ENCODE data around the gene KCNH2.

Gene KCNH2

DNA sequence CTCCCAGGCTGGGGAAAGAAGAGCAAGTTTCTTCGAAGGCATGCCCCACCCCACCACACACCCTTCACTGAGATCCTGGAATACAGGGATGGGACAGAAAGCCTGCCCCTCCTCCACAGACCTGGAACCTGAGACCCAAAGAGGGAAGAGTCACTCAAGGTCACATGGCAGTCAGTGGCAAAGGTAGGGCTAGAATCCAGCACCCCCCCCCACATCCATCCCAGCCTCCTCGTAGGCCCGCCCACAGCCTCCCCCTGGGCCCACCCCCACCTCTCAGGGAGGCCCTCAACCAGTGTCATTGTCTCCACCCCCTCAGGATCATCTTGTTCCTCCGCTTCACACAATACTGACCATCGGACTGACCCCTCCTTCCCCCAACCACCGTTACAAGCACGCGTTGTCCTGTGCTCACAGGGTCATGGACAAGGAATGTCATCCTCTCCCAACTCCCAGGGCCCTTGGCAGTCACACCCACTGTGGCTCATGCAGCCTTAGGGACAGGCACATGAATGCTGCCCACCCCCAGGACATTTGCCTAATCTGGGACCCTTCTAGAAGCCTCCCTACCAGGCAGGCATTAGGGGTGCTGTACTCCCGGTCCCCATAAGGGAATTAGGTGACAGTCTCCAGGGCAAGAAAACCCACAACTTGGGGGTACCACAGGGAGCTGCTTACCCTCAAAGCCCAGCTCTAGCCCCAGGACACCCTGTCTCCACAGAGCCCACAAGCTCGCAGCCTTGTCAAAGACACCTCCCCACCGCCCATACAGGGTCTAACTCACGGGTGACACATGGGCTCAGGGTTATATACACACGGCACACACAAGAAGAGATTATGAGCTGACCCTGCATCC, 1.4 kb downstream of the KCNH2 start:
- in situ Hi-C loops (cut with HindIII; ENCODE audit: low sequenced_read_pairs), result no loop called here

GRCh38 chr7:150975536-150976319, 2.4 kb downstream of the KCNH2 start:
- in situ Hi-C loops (cut with HindIII; ENCODE audit: low sequenced_read_pairs), result no loop called here

DNA sequence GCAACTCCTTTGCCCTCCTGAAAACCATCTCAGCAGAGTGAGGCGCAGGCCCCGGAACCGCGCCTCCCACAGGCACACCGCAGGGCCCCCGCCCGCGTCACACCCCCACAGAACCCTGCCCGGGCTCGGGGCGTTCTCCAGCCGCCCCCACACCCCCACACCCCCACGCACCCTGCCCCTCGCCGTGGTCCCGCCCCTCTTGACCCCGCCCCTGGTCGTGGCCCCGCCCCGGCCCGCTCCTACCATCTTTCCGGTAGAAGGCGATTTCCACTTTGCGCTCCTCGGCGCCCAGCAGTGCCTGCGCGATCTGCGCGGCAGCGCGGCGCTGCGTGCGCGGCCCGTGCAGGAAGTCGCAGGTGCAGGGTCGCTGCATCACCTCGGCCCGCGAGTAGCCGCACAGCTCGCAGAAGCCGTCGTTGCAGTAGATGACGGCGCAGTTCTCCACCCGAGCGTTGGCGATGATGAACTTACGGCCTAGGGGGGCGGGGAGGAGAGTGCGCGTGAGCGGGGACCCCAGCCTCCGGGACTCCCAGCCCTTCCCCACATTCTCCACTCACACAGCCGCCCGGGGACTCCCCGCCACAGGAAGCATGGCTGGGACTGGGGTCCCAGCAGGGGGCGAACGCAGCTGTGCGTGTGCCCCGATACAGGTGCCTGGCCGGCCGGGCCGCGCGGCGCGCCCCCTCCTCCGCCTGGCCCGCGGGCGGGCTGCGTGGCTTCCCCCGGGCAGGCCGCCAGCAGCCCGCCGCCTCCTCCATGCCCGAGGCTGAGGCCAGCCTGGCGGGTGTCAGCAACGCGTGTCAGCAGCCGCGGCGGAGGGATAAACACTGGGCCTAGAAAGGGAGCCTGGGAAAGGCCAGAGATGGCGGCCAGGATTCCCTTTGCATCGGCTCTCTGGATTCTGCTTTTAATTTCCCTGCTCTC, 3.4 kb downstream of the KCNH2 start:
- in situ Hi-C loops (cut with HindIII; ENCODE audit: low sequenced_read_pairs), result loop anchor here (5.0 kb wide), 1 partner anchor 47 kb away; no protein-coding TSS in a partner anchor

DNA sequence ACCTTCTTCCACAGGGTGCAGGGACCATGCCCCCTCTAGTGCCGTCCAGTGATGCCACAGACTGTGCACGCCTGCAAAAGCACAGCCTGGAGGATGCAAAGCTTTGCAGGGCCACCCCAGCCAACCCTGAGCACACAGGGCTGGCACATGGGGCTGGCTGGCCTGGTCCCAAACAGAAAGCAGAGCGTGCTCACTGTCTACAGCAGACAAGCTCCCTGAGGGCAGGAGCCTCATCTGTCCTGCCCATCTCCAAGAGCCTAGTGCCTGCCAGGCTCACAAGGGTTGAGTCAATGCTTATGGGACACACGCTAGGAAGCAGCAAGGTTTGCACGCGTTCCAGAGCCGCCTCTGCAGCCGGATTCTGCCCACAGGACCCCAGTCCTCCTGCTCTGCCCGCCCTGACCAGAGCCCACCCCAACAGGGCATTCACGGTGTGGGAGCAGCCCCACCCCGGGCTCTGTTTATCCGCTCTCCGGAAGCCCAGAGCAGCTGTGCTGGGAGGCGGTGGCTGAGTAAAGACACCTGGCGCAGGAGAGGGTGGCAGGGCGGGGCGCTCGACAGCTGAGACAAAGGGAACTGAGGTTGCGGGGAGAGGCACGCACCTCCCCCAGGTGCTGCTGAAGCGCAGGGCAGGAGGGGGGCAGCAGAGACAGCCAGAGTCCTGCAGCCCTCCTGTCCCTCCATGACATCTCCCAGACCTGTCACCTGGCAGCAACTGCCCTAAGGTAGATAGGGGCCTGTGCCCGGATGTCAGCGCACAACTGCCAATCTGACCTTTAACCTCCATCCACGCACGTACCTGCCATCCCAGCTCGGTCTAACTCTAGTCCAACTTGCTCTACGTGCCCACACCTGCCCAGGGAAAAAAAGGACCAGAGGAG, 4.3 kb downstream of the KCNH2 start:
- in situ Hi-C loops (cut with HindIII; ENCODE audit: low sequenced_read_pairs), result loop anchor here (5.0 kb wide), 1 partner anchor 47 kb away; no protein-coding TSS in a partner anchor

DNA sequence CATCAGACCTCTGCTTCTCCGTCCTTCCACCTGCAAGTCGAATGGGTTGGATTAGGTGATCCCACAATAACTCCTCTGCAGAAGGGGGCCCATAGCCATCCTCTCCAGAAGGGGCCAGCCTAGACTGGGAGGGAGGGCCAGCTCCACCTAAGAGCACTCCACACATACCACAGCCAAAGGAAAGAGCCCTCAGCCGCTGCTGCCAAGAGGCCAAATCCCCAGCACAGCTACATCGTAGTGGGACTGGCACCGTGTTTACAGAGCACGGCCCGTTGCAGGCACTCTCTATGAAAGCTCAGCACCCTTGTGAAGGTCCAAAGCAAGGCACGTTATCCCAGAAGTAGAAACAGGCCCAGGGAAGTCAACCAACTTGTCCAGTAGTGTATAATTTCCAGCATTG, 5.4 kb downstream of the KCNH2 start:
- in situ Hi-C loops (cut with HindIII; ENCODE audit: low sequenced_read_pairs), result loop anchor here (5.0 kb wide), 1 partner anchor 45 kb away; no protein-coding TSS in a partner anchor

GRCh38 chr7:150972023-150972468, 6.1 kb downstream of the KCNH2 start:
- in situ Hi-C loops (cut with HindIII; ENCODE audit: low sequenced_read_pairs), result loop anchor here (5.0 kb wide), 1 partner anchor 45 kb away; no protein-coding TSS in a partner anchor

GRCh38 chr7:150971242-150972022, 6.7 kb downstream of the KCNH2 start:
- in situ Hi-C loops (cut with HindIII; ENCODE audit: low sequenced_read_pairs), result loop anchor here (5.0 kb wide), 1 partner anchor 44 kb away; no protein-coding TSS in a partner anchor

DNA sequence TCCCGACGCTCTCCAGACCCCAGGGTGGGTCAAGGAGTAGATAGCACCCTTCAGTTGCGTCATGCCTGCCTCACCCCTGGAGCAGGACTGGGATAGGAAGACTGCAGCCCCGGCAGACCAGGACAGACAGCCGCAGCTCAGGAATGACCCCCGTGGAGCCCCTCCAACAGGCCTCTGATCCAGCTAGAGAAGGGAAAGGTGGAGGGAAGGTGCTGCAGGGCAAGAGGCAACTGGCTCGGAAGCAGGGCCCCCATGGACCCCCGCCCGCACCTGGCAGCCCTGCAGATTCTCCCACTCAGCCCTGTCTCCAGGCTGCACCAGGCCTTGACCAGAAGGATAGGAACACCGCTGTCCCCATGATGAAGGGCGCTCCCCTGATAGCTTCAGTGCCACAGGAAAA, 7.7 kb downstream of the KCNH2 start:
- in situ Hi-C loops (cut with HindIII; ENCODE audit: low sequenced_read_pairs), result loop anchor here (5.0 kb wide), 1 partner anchor 43 kb away; no protein-coding TSS in a partner anchor

DNA sequence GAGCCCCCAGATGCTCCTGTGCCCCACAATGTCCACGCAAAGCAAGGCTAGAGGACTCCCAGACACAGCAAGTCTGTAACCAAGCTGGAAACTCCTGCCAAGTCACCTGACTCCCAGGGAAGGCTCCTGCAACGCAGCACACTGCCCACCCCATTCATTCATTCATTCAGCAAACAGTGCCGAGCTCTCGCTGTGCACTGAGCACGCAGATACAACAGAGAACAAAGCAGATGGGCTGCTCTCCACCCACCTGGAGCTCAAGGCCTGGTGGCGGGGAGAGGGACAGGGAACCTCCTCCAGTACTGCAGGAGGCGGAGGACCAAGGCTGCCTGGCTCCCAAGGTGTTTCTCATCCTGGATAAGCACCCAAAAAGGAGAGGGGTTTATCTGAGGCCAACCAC, 8.6 kb downstream of the KCNH2 start:
- in situ Hi-C loops (cut with HindIII; ENCODE audit: low sequenced_read_pairs), result no loop called here

DNA sequence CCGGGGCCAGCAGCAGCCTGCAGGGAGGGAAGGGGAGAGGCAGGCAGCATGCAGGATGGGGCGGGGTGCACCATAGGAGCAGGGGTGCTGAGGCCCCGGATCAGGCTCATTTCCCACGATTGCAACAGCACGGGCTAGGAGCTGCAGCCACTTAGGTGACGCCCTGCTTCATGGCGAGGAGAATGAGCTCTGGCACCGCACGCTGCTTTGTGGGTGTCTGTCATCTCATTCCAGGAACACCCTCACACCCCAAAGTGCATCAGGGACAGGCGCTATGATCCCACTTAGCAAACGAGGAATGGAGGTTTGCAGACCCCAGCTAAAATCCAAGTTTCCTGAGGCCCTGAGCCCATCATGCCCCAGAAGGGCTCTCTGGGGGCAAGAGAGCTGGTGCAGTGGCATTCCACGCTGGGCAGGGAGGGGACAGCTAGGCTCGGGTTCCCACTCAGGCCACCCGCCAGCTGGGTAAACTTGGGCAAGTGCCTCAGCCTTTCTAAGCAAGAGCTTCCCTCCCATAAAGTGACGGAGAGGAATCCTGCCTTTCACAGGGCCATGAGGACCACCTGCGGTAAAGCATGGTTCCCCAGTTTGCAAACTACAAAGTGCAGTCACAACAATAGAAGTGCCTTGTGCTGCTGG, 9.3 kb downstream of the KCNH2 start:
- in situ Hi-C loops (cut with HindIII; ENCODE audit: low sequenced_read_pairs), result no loop called here

- in situ Hi-C loops (cut with HindIII; ENCODE audit: low sequenced_read_pairs), result no loop called here
These were observed 9.9 kb downstream of the KCNH2 start for GRCh38 chr7:150968056-150968733.

GRCh38 chr7:150967349-150967748, 10.8 kb downstream of the KCNH2 start:
- in situ Hi-C loops (cut with HindIII; ENCODE audit: low sequenced_read_pairs), result no loop called here

GRCh38 chr7:150966002-150966401, 12.1 kb downstream of the KCNH2 start:
- in situ Hi-C loops (cut with HindIII; ENCODE audit: low sequenced_read_pairs), result no loop called here

- in situ Hi-C loops (cut with HindIII; ENCODE audit: low sequenced_read_pairs), result no loop called here
These were observed 12.8 kb downstream of the KCNH2 start for GRCh38 chr7:150965273-150965830.

DNA sequence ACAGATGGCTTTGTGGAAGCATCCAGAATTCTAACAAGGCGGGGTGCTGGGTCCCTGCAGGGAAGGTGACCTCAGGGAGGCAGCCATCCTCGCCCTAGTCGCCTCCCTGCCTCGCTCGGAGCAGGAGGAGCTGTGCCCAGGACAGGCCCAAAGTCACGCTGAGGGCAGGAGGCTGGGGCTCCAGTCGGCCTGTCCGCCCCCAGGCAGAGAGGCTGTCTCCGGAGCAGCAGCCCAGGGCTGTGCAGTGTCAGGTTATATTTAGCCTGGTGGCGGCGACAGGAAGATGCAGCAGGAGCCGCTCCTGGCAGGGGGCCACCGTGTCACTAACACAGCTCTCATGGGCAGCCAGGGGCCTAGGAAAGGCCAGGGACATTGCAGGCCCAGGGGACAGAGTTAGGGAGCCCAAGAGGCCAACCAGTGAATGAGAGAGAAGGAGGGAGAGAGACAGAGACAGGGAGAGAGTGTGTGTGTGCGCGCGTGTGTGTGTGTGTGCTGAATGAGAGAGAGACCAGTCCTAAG, 13.5 kb downstream of the KCNH2 start:
- in situ Hi-C loops (cut with HindIII; ENCODE audit: low sequenced_read_pairs), result no loop called here

GRCh38 chr7:150963707-150964559, 14.2 kb downstream of the KCNH2 start:
- in situ Hi-C loops (cut with HindIII; ENCODE audit: low sequenced_read_pairs), result no loop called here

Measured in DLD1 (cell line).